Lower leg skin (tissue), 4 donors: ENCODE results near the gene NTM. TPM values are rescaled to one million over a fixed set of nuclear protein-coding genes. Genes with fewer than 3 reads are reported as not detected.

Experiments used
- DNase-seq, 2 donors: peaks; one replicate each; pipeline ENCODE4 v3.0.0-alpha.2; 2019; ENCODE audit warnings: low spot score in 2 of 2
- H3K4me3 ChIP-seq: fragments of 200-600 bp; sonication (generic); 2 replicates; pipeline ENCODE4 v1.5.1; 2017; ENCODE audit warnings: mild to moderate bottlenecking, low read depth; ENCODE audit not compliant: poor library complexity, severe bottlenecking
- POLR2A ChIP-seq, 2 donors: fragments of 450-650 bp; IDR thresholded peaks; one replicate each; pipeline ENCODE4 v1.6.1; 2016 to 2017; ENCODE audit warnings: antibody characterized with exemption in 2 of 2, mild to moderate bottlenecking in 1 of 2, moderate library complexity in 1 of 2
- WGBS, 2 donors: methylation state at CpG; one replicate each; pipeline ENCODE4 v1.1.5; 2018; 5-methylcytosine and 5-hydroxymethylcytosine counted together
- intact Hi-C: fragments of 100-400 bp; cut with DNase I; formaldehyde crosslinking; loops from one replicate; pipeline ENCODE4 v1.15.0; 2023; ENCODE audit warnings: low total_unique reads
- total RNA-seq, 4 donors: library from RNA; depleted of rRNA; stranded (reverse); fragments of >200 nt; gene quantifications; one replicate each; pipeline ENCODE4 v1.1.0, GENCODE V29; 2016
- TF ChIP-seq, protein P1 (sequence below), 3 donors: fragments of 450-650 bp; IDR thresholded peaks; one replicate each; pipeline ENCODE4 v1.5.1; 2016; ENCODE audit warnings: antibody characterized with exemption in 3 of 3, mild to moderate bottlenecking in 3 of 3, moderate library complexity in 2 of 3

NTM gene
- total RNA-seq, 4 donors from 2014 or later, result 2.8 to 5.7 (median 4.9) TPM

DNA sequence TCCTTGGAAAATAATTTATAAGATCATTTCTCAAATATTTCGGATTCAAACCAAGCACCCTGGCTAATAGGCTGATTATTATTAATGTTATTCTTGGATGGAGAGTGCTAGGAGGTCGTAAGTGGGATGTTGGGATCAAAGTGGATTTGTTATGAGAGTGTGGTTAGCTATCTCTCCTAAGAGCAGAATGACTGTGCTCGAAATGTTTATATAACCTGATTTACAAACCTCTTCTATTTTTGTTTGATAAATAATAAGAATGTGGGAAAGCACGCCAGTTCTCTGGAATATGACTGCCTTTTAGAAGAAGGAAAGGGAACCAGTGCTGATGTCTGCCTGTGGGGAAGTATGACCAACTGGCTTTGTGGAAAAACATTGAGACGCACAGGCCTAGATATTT lies 527.5 kb downstream of the NTM start:
- H3K4me3 ChIP-seq, result no peak overlapping the region
- no peak for DNase-seq
- 80 to 83% methylated on average over 5 of the region's 5 CpGs for WGBS, 2 donors
- TF ChIP-seq POLR2A (IDR thresholded peaks at IDR 0.05), result no peak
- TF ChIP-seq, protein P1, sequence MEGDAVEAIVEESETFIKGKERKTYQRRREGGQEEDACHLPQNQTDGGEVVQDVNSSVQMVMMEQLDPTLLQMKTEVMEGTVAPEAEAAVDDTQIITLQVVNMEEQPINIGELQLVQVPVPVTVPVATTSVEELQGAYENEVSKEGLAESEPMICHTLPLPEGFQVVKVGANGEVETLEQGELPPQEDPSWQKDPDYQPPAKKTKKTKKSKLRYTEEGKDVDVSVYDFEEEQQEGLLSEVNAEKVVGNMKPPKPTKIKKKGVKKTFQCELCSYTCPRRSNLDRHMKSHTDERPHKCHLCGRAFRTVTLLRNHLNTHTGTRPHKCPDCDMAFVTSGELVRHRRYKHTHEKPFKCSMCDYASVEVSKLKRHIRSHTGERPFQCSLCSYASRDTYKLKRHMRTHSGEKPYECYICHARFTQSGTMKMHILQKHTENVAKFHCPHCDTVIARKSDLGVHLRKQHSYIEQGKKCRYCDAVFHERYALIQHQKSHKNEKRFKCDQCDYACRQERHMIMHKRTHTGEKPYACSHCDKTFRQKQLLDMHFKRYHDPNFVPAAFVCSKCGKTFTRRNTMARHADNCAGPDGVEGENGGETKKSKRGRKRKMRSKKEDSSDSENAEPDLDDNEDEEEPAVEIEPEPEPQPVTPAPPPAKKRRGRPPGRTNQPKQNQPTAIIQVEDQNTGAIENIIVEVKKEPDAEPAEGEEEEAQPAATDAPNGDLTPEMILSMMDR (IDR thresholded peaks at IDR 0.05), result no peak
- intact Hi-C loops, result no loop called here

DNA sequence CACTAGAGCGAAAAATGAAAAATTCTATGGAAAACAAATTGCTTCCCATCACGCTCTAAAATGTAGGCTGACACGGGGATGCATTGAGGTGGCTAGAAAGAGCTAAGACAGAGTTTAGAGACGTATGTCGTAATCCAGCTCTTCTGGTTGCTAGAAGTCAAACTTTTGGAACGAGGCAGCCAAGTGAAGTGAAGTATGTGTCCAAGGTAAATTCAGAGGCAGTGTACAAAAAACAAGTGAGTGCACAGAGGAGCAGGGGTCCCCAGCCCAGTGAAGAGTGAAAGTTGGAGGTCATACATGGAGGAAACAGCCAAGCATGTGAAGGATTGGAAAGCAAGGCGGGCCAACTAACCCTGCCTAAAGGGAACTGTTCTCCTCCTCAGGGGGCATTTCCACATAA lies 528.5 kb downstream of the NTM start:
- TF ChIP-seq, protein P1 (IDR thresholded peaks at IDR 0.05), result no peak
- TF ChIP-seq POLR2A (IDR thresholded peaks at IDR 0.05), result no peak
- no peak for DNase-seq
- H3K4me3 ChIP-seq, result no peak overlapping the region
- WGBS, 2 donors, result 91 to 95% methylated on average over 7 of the region's 7 CpGs
- intact Hi-C loops, result no loop called here

- 42 to 43% methylated on average over 6 of the region's 6 CpGs for WGBS, 2 donors
- intact Hi-C loops, result no loop called here
- no peak for DNase-seq
- no peak for TF ChIP-seq POLR2A (IDR thresholded peaks at IDR 0.05)
- TF ChIP-seq, protein P1 (IDR thresholded peaks at IDR 0.05), result no peak
- no peak overlapping the region for H3K4me3 ChIP-seq
These were observed 529.6 kb downstream of the NTM start for GRCh38 chr11:131899950-131900580.

- 65 to 83% methylated on average over 1 of the region's 1 CpG for WGBS, 2 donors
- intact Hi-C loops, result no loop called here
These were observed 532.0 kb downstream of the NTM start for GRCh38 chr11:131902421-131902820.

DNA sequence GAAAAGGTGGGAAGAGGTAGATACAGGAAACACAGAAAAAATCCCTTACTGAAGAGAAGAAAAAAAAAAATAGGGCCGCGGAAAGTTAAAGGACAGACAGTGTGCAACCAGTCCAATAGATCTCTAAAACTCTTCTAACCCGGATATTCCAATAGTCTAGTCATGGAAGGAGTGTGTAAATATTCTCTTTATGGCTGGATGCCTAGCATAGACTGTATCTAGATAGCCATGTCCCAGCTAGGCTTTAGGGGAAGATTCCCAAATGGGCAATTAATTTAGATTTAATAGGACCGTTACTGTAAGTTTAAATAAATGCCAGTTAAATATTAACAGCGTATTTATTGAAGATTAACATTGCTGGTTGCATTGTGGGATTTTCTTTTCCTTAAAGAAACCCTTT lies 532.7 kb downstream of the NTM start:
- TF ChIP-seq POLR2A (IDR thresholded peaks at IDR 0.05), result no peak
- TF ChIP-seq, protein P1 (IDR thresholded peaks at IDR 0.05), result no peak
- intact Hi-C loops, result no loop called here
- no peak for DNase-seq
- 90 to 91% methylated on average over 5 of the region's 5 CpGs for WGBS, 2 donors
- no peak overlapping the region for H3K4me3 ChIP-seq

More at GRCh38 chr11:131902421-131902820, 532.0 kb downstream of the NTM start:
- no peak for DNase-seq
- TF ChIP-seq, protein P1 (IDR thresholded peaks at IDR 0.05), result no peak
- TF ChIP-seq POLR2A (IDR thresholded peaks at IDR 0.05), result no peak
- no peak overlapping the region for H3K4me3 ChIP-seq

GRCh38 chr11:131904756-131905155 lies 534.3 kb downstream of the NTM start:
- intact Hi-C loops, result no loop called here
- WGBS, 2 donors, result 48 to 70% methylated on average over 3 of the region's 3 CpGs
- no peak for TF ChIP-seq POLR2A (IDR thresholded peaks at IDR 0.05)
- TF ChIP-seq, protein P1 (IDR thresholded peaks at IDR 0.05), result no peak
- no peak for DNase-seq
- H3K4me3 ChIP-seq, result no peak overlapping the region
